ENCODE data around the gene GYG1.

GRCh38 chr3:148992027-148992634, 791 bp downstream of the GYG1 start:
- TF ChIP-seq, protein P1, sequence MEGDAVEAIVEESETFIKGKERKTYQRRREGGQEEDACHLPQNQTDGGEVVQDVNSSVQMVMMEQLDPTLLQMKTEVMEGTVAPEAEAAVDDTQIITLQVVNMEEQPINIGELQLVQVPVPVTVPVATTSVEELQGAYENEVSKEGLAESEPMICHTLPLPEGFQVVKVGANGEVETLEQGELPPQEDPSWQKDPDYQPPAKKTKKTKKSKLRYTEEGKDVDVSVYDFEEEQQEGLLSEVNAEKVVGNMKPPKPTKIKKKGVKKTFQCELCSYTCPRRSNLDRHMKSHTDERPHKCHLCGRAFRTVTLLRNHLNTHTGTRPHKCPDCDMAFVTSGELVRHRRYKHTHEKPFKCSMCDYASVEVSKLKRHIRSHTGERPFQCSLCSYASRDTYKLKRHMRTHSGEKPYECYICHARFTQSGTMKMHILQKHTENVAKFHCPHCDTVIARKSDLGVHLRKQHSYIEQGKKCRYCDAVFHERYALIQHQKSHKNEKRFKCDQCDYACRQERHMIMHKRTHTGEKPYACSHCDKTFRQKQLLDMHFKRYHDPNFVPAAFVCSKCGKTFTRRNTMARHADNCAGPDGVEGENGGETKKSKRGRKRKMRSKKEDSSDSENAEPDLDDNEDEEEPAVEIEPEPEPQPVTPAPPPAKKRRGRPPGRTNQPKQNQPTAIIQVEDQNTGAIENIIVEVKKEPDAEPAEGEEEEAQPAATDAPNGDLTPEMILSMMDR (IDR thresholded peaks at IDR 0.05): no peak
- no peak for TF ChIP-seq POLR2A (IDR thresholded peaks at IDR 0.05)

Measured in tibial nerve (tissue), 3 donors.